Lower lobe of right lung (tissue), 2 donors: Measurements from ENCODE around the gene SMARCA1. TPM values are rescaled to one million over a fixed set of nuclear protein-coding genes. Genes with fewer than 3 reads are reported as not detected.
"Not testable (repeated sequence)": the region's sequence is repeated elsewhere in the genome, so short reads cannot be mapped to it uniquely, and the experiment has no call there.

ENCODE experiments used
- ATAC-seq, 2 donors: fragments of 200-7000 bp; cut with Tn5 transposase; one replicate each; pipeline ENCODE4 v1.9.1; 2020 to 2022; ENCODE audit warnings: mild to moderate bottlenecking in 2 of 2, moderate library complexity in 2 of 2
- DNase-seq: peaks from one replicate; pipeline ENCODE4 v3.0.0-alpha.2; 2020
- H3K27ac ChIP-seq: fragments of 200-600 bp; one replicate; pipeline ENCODE4 v1.8.0; 2022
- H3K27me3 ChIP-seq: fragments of 200-600 bp; one replicate; pipeline ENCODE4 v1.8.0; 2022; ENCODE audit warnings: low read depth
- H3K36me3 ChIP-seq: fragments of 200-600 bp; one replicate; pipeline ENCODE4 v1.8.0; 2022; ENCODE audit warnings: mild to moderate bottlenecking
- H3K4me1 ChIP-seq: fragments of 200-600 bp; one replicate; pipeline ENCODE4 v1.8.0; 2022
- H3K4me3 ChIP-seq: fragments of 200-600 bp; one replicate; pipeline ENCODE4 v1.8.0; 2022; ENCODE audit warnings: mild to moderate bottlenecking
- H3K9me3 ChIP-seq: fragments of 200-600 bp; one replicate; pipeline ENCODE4 v1.8.0; 2022
- CTCF ChIP-seq: fragments of 200-600 bp; IDR thresholded peaks from one replicate; pipeline ENCODE4 v1.8.0; 2022; ENCODE audit warnings: antibody characterized with exemption, mild to moderate bottlenecking
- intact Hi-C: fragments of 100-400 bp; cut with DNase I; formaldehyde crosslinking; loops from one replicate; pipeline ENCODE4 v1.11.0; 2022
- total RNA-seq: library from RNA; stranded (reverse); fragmentation: NEBNext Ultra II Directional; extraction: Animal tissue kit (Norgen Biotek cat#: 25700); gene quantifications from one replicate; pipeline ENCODE4 v1.2.1, GENCODE V29; 2021
- donor health status: DM: no; HTN: yes; CAD: no; lungs with severe emphysema.

SMARCA1 gene
- total RNA-seq, 1 donor from 2014 or later = 23.2 TPM

DNA sequence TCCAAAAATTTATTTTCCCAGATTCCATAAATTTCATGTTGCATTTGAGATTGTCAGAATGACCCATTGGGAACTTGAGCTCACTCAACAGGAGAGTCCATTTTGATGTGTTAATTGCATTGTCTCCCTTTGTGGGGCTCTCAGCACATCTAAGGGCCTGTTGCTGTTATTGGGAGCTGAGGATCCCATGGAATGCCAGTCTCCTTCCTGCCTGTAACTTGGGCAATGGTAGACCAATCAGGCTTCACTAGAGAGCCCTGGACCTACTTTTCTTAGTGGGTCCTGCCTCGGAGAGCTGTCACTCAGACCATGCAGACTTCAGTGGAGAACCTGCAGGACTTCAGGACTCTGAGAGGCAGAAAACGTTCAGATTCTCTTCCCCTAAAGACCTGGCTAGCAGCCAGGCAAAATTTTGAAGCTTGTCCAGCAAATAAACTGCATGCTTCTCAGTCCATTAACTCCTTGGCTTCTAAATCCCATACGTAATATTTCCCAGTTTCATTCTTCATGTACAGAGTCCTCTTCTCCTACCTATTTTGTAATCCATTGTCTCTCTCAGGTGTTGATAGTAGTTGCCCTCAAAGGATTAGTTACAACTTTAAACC lies 41.9 kb upstream of the SMARCA1 start:
- H3K4me1 ChIP-seq = peaks cover 5% of the 10 kb centered on the region
- DNase-seq = no peak
- peaks cover 34% of the 10 kb centered on the region for H3K36me3 ChIP-seq
- TF ChIP-seq CTCF = no peak
- no peaks in the 10 kb centered on the region for H3K27me3 ChIP-seq
- H3K9me3 ChIP-seq = no peaks in the 10 kb centered on the region
- no peak for ATAC-seq
- H3K27ac ChIP-seq = no peak overlapping the region
- H3K4me3 ChIP-seq = no peak overlapping the region
- intact Hi-C loops = no loop called here

- ATAC-seq, H3K27ac ChIP-seq, H3K27me3 ChIP-seq, H3K4me3 ChIP-seq, H3K4me1 ChIP-seq, intact Hi-C loops, H3K9me3 ChIP-seq, DNase-seq: not testable (repeated sequence)
- peaks cover 41% of the 10 kb centered on the region for H3K36me3 ChIP-seq
Measured at GRCh38 chrX:129564345-129564744, 41.1 kb upstream of the SMARCA1 start.

- no peak for TF ChIP-seq CTCF
- Histone ChIP-seq H3K27me3 (no peaks in the 10 kb centered on the region), H3K36me3 (peaks cover 58% of the 10 kb centered on the region), H3K27ac (no peak overlapping the region), H3K9me3 (no peaks in the 10 kb centered on the region), H3K4me3 (no peak overlapping the region), H3K4me1 (peaks cover 5% of the 10 kb centered on the region)
- DNase-seq (no peak), ATAC-seq (no peak)
- intact Hi-C loops = no loop called here
Measured at GRCh38 chrX:129561453-129561852, 38.2 kb upstream of the SMARCA1 start.

GRCh38 chrX:129559783-129560182 lies 36.5 kb upstream of the SMARCA1 start:
- no peak for TF ChIP-seq CTCF
- no peak overlapping the region for H3K27ac ChIP-seq
- peaks cover 64% of the 10 kb centered on the region for H3K36me3 ChIP-seq
- H3K4me1 ChIP-seq = no peaks in the 10 kb centered on the region
- H3K27me3 ChIP-seq = no peaks in the 10 kb centered on the region
- ATAC-seq (no peak), DNase-seq (no peak)
- no peaks in the 10 kb centered on the region for H3K9me3 ChIP-seq
- intact Hi-C loops = no loop called here
- no peak overlapping the region for H3K4me3 ChIP-seq

- no peak for ATAC-seq
- Histone ChIP-seq H3K27me3 (no peaks in the 10 kb centered on the region), H3K27ac (no peak overlapping the region), H3K4me1 (no peaks in the 10 kb centered on the region), H3K36me3 (peaks cover 58% of the 10 kb centered on the region), H3K4me3 (no peak overlapping the region), H3K9me3 (no peaks in the 10 kb centered on the region)
- no peak for DNase-seq
- intact Hi-C loops = no loop called here
- no peak for TF ChIP-seq CTCF
Measured at GRCh38 chrX:129557844-129558480, 34.7 kb upstream of the SMARCA1 start.

- DNase-seq (no peak), ATAC-seq (no peak)
- intact Hi-C loops = no loop called here
- Histone ChIP-seq H3K27ac (no peak overlapping the region), H3K4me1 (no peaks in the 10 kb centered on the region), H3K36me3 (peaks cover 48% of the 10 kb centered on the region), H3K27me3 (no peaks in the 10 kb centered on the region), H3K4me3 (no peak overlapping the region), H3K9me3 (no peaks in the 10 kb centered on the region)
- no peak for TF ChIP-seq CTCF
Measured at GRCh38 chrX:129556806-129557315, 33.6 kb upstream of the SMARCA1 start.

GRCh38 chrX:129554816-129555215 lies 31.5 kb upstream of the SMARCA1 start:
- not testable (repeated sequence) for ATAC-seq

More at GRCh38 chrX:129554816-129555215, 31.5 kb upstream of the SMARCA1 start:
- H3K9me3 ChIP-seq, H3K27me3 ChIP-seq, DNase-seq, H3K4me1 ChIP-seq, H3K27ac ChIP-seq, intact Hi-C loops, H3K4me3 ChIP-seq: not testable (repeated sequence)
- H3K36me3 ChIP-seq = peaks cover 31% of the 10 kb centered on the region
